Mammary epithelial cell (primary cell): ENCODE data around the gene SEMA4D.

Experiments
- EZH2 ChIP-seq: IDR thresholded peaks from 2 replicates; pipeline ENCODE4 v1.6.1; 2012; ENCODE audit warnings: low read length, inconsistent platforms, borderline replicate concordance
- TF ChIP-seq, protein P1 (sequence below), 2 donors: IDR thresholded peaks in 1 of 2; conservative IDR thresholded peaks in 1 of 2; 2 replicates each; pipeline ENCODE4 v1.5.1; 2011 to 2012; ENCODE audit warnings: inconsistent platforms in 2 of 2, low read length in 2 of 2, mild to moderate bottlenecking in 2 of 2, control low read depth in 1 of 2, low read depth in 1 of 2; ENCODE audit not compliant: insufficient read depth in 1 of 2; ENCODE audit errors: extremely low read depth in 1 of 2

DNA sequence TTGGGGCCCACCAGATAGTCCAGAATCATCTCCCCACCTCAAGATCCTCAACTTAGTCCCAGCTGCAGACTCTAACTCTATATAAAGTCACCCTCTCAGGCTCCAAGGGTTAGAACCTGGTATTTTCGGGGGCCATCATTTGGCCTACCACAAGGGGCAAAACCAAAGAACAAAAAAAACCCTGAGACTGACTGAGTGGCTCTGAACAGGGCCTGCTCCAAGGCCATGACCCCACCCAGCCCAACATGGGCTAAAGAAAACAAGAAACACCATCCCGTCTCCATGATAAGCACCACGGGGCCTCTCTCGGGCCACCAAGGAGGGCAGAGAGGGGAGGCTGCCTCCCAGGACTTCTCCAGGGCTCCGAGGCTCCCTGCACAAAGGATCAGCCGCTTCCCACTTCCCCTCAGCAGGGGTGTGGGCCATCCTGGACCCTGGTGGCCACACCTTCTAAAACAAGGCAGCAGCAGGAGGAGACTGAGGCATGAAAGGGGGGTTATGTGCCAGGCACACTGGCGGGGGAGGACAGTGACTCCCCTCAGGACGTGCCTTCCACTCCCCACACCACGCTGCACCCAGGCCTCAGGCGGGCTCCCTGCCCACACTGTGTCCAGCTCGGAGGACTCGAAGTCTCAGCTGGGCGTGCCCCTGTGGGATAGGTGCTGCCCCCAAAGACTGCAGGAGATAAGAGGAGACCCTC lies 51.5 kb downstream of the SEMA4D start:
- TF ChIP-seq, protein P1, sequence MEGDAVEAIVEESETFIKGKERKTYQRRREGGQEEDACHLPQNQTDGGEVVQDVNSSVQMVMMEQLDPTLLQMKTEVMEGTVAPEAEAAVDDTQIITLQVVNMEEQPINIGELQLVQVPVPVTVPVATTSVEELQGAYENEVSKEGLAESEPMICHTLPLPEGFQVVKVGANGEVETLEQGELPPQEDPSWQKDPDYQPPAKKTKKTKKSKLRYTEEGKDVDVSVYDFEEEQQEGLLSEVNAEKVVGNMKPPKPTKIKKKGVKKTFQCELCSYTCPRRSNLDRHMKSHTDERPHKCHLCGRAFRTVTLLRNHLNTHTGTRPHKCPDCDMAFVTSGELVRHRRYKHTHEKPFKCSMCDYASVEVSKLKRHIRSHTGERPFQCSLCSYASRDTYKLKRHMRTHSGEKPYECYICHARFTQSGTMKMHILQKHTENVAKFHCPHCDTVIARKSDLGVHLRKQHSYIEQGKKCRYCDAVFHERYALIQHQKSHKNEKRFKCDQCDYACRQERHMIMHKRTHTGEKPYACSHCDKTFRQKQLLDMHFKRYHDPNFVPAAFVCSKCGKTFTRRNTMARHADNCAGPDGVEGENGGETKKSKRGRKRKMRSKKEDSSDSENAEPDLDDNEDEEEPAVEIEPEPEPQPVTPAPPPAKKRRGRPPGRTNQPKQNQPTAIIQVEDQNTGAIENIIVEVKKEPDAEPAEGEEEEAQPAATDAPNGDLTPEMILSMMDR (conservative IDR thresholded peaks at IDR 0.05 in 1 of 2, IDR thresholded peaks at IDR 0.05 in 1 of 2; ENCODE audit: extremely low read depth in 1 of 2, insufficient read depth in 1 of 2, low read depth in 1 of 2, low read length in 2 of 2), result no peak
- TF ChIP-seq EZH2, result no peak
